Embryonic facial prominence (tissue), 1 donor: ENCODE results near the gene SLC16A9.
"Not testable (repeated sequence)": the region's sequence is repeated elsewhere in the genome, so short reads cannot be mapped to it uniquely, and the experiment has no call there.

Source experiments
- DNase-seq: peaks from one replicate; pipeline ENCODE4 v3.0.0-alpha.2; 2016; ENCODE audit errors: extremely low spot score

Gene SLC16A9, protein sequence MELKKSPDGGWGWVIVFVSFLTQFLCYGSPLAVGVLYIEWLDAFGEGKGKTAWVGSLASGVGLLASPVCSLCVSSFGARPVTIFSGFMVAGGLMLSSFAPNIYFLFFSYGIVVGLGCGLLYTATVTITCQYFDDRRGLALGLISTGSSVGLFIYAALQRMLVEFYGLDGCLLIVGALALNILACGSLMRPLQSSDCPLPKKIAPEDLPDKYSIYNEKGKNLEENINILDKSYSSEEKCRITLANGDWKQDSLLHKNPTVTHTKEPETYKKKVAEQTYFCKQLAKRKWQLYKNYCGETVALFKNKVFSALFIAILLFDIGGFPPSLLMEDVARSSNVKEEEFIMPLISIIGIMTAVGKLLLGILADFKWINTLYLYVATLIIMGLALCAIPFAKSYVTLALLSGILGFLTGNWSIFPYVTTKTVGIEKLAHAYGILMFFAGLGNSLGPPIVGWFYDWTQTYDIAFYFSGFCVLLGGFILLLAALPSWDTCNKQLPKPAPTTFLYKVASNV

GRCh38 chr10:59709395-59710125 lies at the start of gene SLC16A9:
TSS of gene SLC16A9 (minus strand) at chr10:59709850. CDS start at chr10:59684291, 25,559 bp downstream.
- DNase-seq = peak; percentile 73

GRCh38 chr10:59757966-59758365 lies 48.3 kb upstream of the SLC16A9 start:
- DNase-seq = no peak

GRCh38 chr10:59754951-59755350 lies 45.3 kb upstream of the SLC16A9 start:
- DNase-seq = no peak

DNA sequence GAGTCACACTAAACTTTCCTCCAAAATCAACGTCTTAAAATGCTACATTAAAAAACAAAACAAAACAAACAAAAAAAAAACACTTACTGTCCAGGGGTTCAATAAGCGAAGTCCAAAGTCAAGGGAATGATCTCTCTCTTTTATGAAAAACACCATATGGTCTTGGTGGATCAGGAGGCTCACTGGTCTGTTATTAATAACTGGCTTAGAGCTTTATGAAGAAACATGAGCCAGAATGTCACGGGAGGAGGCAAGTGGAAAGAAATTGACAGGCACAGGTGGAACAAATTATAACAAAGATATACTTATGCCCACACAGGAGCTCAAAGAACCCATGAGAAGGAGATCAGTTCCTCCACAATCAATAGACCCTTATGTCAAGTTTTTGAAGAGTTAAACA lies 43.6 kb upstream of the SLC16A9 start, which contains the start of gene MRLN:
Gene MRLN, minus strand, starts transcription at position 189 of the 400 bp plus-strand sequence.
- no peak for DNase-seq

DNA sequence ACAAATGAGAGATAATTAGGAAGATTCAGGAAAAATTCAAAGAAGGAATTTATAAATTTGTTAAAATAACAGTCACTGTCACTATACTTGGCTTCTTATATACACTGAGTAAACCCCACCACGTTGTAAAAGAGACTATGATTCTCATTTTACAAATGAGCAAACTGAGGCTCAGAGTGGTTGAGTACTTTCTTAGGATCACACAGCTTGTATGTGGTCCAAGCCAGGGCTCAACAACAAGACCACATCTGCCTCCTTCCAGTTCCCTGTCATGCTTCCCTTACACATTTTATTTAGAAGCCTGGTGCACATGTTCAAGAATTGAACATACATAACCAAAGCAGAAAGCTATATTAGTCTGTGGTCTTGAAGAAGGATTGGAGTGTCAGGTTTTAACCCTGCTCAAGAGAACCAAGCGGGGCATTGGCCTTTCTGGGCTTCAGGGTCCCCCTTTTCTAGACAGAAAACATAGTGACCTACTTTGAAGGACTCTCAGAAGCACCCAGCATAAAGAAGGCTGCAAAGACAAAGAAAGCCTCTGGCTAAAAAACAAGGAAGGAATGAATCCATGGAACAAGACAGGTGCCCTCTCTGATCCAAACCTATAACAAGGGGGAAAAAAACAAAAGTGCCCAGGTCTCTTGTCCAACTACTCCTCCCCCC lies 42.8 kb upstream of the SLC16A9 start:
- DNase-seq = no peak

- DNase-seq = no peak
Measured at GRCh38 chr10:59750155-59750945, 40.7 kb upstream of the SLC16A9 start.

DNA sequence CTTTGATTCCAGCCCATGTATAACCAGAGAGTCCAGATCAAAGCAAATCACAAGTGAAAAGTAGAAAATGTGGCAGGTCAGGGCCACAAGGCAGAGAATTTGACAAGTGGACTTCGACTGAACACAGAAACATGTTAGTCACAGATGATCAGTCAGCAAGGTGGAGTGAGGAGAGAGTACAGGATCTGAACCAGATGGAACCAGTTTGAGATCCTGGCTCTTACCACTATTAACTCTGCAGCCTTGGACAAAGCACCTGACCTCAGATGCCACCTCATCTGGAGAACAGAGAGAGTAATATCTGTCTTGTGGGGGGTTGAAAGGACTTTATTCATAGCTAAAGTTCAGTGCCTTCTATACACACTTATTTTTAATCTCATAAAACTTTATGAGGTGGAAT lies 39.2 kb upstream of the SLC16A9 start:
- no peak for DNase-seq

- no peak for DNase-seq
Measured at GRCh38 chr10:59745163-59745650, 35.6 kb upstream of the SLC16A9 start.

- not testable (repeated sequence) for DNase-seq
Measured at GRCh38 chr10:59744762-59745161, 35.1 kb upstream of the SLC16A9 start.

- not testable (repeated sequence) for DNase-seq
Measured at GRCh38 chr10:59744156-59744555, 34.5 kb upstream of the SLC16A9 start.

GRCh38 chr10:59741583-59741982 lies 31.9 kb upstream of the SLC16A9 start:
- no peak for DNase-seq

DNA sequence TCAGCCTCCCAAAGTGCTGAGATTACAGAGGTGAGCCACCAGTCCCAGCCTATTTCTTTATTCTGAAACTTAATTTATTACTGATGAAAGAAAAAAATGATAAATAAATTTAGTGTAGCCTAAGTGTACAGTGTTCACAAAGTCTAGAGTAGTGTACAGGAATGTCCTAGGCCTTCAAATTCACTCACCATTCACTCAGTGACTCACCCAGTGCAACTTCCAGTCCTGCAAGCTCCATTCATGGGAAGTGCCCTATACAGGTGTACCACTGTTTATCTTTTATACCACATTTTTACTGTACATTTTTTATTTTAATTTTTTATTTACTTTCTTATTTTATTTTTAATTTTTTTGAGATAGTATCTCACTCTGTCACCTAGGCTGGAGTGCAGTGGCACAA lies 31.4 kb upstream of the SLC16A9 start:
- DNase-seq = no peak

GRCh38 chr10:59736749-59737148 lies 27.1 kb upstream of the SLC16A9 start:
- DNase-seq = no peak

DNA sequence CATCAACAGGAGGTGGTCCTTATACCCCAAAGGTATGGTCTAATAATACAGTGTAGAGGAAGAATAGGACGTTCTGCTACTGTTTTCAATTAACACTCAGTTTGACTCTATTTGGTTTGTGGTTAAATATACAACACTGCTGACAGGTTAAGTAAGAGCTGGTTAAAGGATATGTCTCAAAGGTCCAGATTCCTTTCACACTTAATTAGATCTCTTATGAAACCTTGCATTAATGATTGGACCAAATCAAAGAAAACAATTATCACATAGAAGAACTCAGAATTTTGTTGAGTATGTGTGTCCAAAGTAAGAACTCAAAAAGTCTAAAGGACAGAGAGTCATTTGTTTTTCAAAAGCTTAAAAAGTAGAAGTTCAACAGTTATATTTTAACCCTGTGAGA lies 25.6 kb upstream of the SLC16A9 start:
- no peak for DNase-seq

- DNase-seq = no peak
Measured at GRCh38 chr10:59734014-59734462, 24.4 kb upstream of the SLC16A9 start.

DNA sequence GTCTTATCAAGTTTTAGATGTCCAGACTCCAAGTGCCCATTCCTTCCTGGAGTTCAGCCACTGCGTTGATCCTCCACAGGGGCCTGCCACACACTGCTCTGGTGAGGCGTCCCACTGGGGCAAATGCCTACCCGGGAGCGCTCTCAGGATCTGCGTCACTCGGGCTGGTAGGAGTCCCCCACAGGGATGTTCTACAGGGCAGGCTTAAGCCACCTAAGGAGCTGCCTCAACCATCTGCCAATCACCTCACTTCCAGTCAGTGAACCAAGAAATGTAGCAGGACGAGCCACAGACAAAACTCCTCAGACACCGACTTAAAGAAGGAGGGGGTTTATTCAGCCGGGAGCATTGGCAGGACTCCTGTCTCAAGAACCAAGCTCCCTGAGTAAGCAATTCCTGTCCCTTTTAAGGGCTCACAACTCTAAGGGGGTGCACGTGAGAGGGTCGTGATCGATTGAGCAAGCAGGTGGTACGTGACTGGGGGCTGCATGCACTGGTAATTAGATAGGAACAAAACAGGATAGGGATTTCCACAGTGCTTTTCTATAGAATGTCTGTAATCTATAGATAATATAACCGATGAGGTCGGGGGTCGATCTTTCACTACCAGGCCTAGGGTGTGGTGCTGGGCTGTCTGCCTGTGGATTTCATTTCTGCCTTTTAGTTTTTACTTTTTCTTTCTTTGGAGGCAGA lies 23.8 kb upstream of the SLC16A9 start:
- DNase-seq = not testable (repeated sequence)

- not testable (repeated sequence) for DNase-seq
Measured at GRCh38 chr10:59732849-59733248, 23.2 kb upstream of the SLC16A9 start.

DNA sequence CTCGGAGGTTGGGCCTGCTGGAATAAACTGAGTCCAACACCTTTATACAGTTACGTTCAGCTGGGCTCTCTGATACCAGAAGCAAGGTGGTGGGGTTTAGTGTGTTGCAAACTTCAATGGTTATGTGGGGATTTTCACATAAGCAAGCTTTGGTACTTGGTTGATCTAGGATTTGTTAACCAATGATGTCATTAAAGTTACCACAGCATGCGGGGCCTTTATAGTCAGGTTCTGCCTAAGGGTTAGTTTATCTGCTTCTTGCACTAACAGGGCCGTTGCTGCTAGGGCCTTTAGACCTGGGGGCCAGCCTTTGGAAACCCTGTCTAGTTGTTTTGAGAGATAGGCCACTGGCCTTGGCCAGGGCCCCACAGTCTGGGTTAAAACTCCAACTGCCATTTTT lies 19.5 kb upstream of the SLC16A9 start:
- DNase-seq = not testable (repeated sequence)

GRCh38 chr10:59724098-59724938 lies 14.7 kb upstream of the SLC16A9 start:
- no peak for DNase-seq

GRCh38 chr10:59720377-59720776 lies 10.7 kb upstream of the SLC16A9 start:
- DNase-seq = no peak
